ENCODE data around the gene DNA2.
"Not testable (repeated sequence)": the region's sequence is repeated elsewhere in the genome, so short reads cannot be mapped to it uniquely, and the experiment has no call there.

Gene DNA2, protein sequence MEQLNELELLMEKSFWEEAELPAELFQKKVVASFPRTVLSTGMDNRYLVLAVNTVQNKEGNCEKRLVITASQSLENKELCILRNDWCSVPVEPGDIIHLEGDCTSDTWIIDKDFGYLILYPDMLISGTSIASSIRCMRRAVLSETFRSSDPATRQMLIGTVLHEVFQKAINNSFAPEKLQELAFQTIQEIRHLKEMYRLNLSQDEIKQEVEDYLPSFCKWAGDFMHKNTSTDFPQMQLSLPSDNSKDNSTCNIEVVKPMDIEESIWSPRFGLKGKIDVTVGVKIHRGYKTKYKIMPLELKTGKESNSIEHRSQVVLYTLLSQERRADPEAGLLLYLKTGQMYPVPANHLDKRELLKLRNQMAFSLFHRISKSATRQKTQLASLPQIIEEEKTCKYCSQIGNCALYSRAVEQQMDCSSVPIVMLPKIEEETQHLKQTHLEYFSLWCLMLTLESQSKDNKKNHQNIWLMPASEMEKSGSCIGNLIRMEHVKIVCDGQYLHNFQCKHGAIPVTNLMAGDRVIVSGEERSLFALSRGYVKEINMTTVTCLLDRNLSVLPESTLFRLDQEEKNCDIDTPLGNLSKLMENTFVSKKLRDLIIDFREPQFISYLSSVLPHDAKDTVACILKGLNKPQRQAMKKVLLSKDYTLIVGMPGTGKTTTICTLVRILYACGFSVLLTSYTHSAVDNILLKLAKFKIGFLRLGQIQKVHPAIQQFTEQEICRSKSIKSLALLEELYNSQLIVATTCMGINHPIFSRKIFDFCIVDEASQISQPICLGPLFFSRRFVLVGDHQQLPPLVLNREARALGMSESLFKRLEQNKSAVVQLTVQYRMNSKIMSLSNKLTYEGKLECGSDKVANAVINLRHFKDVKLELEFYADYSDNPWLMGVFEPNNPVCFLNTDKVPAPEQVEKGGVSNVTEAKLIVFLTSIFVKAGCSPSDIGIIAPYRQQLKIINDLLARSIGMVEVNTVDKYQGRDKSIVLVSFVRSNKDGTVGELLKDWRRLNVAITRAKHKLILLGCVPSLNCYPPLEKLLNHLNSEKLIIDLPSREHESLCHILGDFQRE

DNA sequence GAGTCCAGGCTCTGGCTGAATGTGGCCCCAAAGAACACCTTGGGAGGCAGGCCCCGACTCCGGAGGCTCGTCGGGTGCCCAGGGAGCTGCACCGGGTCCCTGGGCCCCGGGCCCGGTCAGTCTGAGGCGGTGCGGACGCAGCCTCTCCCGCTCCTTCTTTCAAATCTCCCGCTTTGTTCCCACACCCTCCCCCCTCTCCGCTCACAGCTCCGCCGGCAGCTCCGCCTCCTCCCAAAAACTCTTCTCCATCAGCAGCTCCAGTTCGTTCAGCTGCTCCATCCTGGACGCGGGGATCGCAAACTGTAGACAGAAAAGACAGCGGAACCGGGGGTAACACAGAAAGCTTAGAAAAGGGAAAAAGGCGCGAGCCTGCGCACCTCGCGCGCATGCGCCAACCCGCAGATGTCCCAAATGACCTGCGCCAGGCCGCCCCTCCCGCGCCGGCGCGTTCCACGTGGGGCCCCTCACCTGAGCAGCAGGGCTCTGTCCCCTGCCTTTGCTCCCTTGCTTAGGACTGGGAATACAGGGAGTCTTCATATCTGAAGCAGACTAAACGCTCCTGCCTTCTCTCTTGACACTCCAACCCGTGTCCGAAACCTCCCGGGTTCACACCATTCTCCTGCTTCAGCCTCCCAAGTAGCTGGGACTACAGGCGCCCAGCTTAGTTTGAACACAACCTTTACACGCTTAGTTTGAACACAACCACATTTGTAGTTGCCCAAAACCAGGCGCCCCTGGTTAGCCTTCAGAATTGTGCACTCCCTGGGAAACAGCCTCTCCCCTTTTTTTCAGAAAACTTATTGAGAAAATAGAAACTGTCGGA lies at the start of gene DNA2:
Gene DNA2, minus strand, starts transcription at position 388 of the 823 bp plus-strand sequence. Its CDS starts 109 bp downstream, at position 279.
- peak; percentile 44 for DNase-seq (ENCODE audit: low read depth)

DNA sequence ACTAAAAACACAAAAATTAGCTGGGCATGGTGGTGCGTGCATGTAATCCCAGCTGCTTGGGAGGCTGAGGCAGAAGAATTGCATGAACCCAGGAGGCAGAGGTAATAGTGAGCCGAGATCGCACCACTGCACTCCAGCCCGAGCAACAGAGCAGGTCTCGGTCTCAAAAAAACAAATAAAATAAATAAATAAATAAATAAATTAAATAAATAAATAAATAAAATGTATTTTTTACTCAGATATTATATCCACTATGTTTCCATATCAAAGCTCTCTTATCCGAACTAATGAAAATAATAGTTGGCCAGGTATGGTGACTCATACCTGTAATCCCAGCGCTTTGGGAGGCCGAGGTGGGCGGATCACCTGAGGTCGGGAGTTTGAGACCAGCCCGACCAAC lies 46.8 kb upstream of the DNA2 start:
- DNase-seq (ENCODE audit: low read depth): not testable (repeated sequence)

DNA sequence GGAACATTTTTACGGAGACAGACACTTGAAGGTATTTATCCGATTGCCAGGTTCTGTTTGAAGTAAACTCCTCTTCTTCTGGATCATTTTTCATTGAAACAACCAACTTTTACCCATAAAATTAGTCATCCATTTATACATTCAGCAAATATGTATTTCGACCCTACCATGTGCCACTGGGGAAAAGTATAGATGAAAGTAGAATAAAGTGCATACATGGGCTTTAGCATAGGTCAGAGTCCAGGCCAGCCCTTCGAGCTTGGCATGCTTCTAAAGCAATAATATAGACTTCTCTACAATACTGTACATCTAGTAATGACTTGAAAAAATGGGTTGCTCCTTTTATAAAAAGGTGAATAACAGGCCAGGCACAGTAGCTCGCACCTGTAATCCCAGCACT lies 45.4 kb upstream of the DNA2 start:
- DNase-seq (ENCODE audit: low read depth): no peak

DNA sequence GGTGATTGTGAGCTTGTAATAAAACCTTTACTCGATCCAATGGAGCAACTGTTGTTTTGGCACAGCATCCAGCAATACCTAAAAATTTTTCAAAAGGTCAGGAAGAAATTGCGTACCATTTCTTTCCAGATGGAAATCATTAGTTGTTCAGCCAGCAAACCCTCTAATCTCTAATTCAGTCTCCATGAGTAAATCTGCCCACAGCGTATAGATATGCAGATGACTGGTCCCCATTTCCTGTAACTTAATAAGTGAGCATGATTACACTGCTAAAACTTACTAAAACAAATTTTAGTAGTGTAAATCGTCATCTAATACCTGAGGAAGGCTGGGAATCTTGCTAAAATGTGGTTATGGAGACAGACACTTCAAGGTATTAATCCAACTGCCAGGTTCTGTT lies 45.0 kb upstream of the DNA2 start:
- DNase-seq (ENCODE audit: low read depth): no peak

DNA sequence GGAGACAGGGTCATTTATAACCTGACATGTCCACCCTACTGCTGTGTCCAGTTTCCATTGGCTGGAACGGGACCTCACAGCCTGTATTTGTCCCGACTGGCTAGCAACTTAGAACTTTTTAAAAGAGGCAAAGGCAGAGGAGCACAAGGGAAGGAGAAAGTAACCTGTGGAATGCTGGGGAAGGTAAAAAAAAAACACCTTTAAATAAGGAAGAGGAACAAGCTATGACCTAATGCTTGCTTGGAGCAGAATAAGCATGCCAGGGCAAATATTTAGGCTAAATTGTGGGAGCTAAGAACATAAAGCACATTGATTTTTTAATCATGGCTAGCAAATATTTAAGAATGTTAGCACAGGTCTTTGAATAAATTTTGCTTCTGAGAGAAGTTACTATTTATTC lies 44.4 kb upstream of the DNA2 start:
- not testable (repeated sequence) for DNase-seq (ENCODE audit: low read depth)

DNA sequence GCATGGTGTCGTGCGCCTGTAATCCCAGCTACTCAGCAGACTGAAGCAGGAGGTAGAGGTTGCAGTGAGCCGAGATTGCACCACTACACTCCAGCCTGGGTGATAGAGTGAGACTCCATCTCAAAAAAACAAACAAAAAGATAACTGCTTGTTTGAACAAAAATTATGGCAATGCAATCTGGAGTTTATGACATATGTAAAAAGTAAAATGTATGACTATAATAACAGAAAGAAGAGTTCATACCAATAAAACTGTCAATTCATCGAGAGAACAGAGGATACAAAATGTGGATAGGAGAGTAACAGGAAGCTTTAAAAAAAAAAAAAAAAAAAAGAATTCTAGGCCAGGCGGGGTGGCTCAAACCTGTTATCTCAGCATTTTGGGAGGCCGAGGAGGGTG lies 36.3 kb upstream of the DNA2 start:
- no peak for DNase-seq (ENCODE audit: low read depth)

DNA sequence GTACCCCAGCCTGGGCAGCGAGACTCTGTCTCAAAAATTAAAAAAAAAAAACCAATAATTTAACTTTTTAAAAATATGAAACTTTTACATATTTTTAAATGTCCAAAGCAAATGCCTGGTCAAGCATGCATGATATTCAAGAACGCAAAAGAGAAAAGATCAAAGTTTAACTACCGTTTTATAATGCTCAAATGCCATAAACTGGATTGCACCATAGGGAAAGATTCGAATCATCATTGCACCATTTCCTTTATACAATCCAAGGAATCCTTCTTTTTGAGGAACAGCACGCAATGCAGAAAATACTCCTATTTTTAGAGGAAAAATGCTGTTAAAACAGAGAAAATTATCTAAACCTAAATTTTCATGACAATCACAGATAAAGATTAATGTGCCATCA lies 34.6 kb upstream of the DNA2 start:
- no peak for DNase-seq (ENCODE audit: low read depth)

DNA sequence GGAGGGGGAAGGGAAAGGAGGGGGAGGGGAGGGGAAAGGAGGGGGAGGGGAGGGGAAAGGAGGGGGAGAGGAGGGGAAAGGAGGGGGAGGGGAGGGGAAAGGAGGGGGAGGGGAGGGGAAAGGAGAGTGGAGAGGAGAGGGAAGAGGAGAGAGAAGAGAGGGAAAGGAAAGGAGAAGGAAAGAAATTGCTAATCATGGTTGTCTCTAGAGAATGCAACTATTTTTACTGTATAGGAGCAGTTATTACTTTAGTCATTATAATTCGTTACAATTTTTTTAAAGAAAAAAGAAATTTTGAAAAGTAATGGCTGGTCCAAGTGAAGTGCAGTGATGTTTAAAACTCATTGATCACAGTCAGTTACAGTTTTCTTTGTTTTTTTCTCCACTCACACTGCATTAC lies 31.1 kb upstream of the DNA2 start:
- DNase-seq (ENCODE audit: low read depth): no peak

DNA sequence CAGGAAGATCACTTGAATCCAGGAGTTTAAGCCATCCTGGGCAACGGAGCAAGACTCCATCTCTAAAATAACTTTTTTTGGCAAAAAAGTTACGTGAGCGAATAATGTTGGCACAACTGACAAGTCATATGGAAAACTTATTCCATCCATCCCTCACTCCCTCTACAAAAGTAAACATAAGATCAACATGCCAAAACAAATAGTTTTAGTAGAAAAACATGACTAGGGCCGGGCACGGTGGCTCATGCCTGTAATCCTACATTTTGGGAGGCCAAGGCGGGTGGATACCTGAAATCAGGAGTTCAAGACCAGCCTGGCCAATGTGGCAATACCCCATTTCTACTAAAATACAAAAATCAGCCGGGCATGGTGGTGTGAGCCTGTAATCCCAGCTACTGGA lies 29.9 kb upstream of the DNA2 start:
- no peak for DNase-seq (ENCODE audit: low read depth)

DNA sequence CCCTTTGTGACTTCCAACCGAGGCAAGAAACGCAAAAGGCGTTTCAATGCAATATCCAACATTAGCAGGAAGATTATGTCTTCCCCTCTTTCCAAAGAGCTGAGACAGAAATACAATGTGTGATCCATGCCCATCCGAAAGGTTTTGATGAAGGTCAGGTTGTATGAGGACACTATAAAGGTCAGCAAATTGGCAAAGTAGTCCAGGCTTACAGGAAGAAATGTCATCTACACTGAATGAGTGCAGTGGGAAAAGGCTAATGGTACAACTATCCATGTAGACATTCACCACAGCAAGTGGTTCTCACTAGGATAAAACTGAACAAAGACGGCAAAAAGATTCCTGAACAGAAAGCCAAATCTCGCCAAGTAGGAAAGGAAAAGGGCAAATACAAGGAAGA lies 27.8 kb upstream of the DNA2 start:
- DNase-seq (ENCODE audit: low read depth): no peak

DNA sequence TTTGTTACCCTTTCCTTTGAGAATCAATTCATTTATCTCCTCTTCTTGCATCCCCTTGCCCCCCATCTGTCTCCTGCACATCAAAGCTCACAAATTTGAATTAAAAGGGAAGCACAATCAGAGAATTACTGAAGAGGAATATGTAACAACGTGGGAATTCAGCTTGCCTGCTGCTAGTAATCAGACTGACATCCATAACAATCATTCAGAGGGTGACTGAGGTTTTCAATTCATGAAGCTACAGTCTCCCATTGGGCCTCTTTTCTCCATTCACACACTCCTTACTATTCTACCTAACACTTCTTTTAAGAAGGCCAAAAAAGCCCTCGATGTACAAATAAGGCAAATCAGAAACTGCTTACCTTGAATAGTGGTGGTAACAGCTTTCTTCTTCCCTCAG lies 24.3 kb upstream of the DNA2 start:
- DNase-seq (ENCODE audit: low read depth): no peak

DNA sequence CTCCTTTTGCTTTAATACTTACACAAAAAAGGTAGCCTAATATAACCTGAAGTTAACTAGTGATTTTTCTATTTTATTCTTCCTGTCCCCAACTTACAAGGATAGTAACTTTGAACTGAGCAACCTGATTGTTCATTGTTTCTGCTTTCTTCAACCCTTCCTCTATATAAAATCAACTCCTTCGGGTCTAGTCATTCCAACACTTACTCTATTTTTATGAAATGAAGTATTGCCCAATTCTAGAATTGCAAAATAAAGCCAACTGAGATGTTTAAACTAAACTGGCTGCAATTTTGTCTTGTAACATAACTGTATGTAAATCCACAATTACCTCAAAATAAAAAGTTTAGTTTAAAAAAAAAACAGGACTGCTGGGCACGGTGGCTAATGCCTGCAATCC lies 20.3 kb upstream of the DNA2 start:
- DNase-seq (ENCODE audit: low read depth): no peak

DNA sequence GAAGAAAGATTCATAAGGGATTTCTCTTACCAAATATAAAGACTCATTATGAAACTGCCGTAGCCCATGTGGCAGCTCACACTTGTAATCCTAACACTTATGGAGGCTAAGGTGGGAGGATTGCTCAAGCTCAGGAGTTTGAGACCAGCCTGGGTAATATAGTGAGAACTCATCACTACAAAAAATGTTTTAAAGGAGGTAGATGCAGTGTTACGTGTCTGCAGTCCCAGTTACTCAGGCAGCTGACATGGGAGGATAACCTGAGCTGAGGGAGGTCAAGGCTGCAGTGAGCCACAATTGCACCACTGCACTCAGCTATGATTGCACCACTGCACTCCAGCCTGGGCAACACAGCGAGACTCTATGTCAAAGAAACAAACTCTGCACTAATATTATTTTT lies 18.1 kb upstream of the DNA2 start:
- DNase-seq (ENCODE audit: low read depth): no peak

DNA sequence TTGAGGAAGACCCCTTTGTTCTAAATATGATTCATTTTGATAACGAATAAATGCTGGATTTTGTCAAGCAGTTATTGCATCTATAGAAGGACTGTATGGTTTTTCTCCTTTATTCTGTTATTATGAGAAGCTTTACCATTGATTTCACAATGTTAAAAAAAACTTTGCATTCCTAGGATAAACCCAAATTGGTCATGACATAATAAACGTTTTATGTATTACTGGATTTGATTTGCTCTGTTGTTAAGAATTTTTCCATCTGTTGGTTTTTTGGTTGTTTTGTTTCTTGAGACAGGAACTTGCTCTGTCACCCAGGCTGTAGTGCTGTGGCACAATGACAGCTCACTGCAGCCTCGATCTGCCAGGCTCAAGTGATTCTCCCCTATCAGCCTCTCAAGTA lies 2.2 kb upstream of the DNA2 start:
- DNase-seq (ENCODE audit: low read depth): no peak

DNA sequence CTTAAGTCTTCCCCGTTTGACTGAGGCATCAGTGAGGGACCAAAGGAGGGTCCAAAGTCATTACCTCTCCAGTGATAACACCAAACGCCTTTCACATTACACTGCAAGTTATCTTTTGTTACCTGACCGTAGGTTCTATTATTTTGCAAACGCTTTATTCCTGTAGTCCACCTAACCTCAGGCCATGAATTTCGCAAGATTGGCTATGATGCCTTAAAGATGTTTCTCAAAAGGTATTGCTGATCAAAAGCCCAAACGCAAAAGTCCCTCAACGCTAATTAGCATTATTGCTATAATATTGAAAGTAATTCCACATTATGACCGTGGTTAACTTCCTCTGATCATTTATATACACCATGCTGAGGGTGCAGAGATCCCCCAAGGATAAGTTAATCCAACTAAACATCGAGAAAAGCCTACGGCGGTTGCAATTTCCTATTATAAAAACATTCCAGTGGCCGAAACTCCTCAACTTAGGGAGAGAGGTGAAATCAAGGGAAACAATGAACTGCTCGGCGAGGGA lies 649 bp downstream of the DNA2 start:
- no peak for DNase-seq (ENCODE audit: low read depth)

DNA sequence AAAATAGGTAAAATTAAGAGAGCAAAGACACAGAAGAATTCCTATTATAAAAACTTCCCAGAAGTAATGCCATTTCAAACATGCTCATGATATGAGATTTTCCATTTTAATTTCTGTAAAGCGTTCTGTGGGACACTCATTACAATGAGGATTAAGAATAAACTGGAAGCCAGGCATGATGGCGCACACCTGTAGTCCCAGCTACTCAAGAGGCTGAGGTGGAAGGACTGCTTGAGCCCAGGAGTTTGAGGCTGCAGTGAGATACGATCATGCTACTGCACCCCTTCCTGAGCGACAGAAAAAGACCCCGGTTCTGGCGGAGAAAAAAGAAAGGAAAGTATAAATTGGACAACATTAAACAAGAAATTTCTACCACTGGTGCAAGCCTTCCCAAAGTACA lies 1.5 kb downstream of the DNA2 start:
- no peak for DNase-seq (ENCODE audit: low read depth)

DNA sequence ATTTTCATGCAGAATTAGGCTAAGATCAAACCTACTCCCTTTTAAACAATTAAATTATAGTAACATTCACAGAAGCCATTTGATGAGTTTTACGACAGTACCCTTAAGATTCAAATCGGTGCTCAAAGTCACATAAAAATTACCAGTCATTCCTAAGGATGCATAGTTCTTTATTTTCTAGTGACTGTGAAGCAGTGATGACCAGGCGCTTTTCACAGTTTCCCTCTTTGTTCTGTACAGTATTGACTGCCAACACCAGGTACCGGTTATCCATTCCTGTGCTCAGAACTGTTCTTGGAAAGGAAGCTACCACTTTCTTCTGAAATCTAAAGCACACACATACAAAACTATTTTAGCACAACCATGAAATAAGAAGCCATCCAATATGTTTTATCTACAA lies 1.9 kb downstream of the DNA2 start:
- DNase-seq (ENCODE audit: low read depth): no peak

DNA sequence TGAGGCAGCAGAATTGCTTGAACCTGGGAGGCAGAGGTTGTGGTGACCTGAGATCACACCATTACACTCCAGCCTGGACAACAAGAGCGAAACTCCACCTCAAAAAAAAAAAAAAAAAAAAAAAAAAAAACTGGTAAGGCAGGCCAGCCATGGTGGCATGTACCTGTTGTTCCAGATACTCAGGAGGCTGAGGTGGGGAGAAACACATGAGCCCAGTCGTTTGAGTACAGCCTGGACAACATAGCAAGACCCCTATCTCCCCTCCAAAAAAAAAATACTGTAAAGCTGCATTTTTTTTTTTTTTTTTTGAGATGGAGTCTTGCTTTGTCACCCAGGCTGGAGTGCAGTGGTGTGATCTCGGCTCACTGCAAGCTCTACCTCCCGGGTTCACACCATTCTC lies 7.0 kb downstream of the DNA2 start:
- not testable (repeated sequence) for DNase-seq (ENCODE audit: low read depth)

DNA sequence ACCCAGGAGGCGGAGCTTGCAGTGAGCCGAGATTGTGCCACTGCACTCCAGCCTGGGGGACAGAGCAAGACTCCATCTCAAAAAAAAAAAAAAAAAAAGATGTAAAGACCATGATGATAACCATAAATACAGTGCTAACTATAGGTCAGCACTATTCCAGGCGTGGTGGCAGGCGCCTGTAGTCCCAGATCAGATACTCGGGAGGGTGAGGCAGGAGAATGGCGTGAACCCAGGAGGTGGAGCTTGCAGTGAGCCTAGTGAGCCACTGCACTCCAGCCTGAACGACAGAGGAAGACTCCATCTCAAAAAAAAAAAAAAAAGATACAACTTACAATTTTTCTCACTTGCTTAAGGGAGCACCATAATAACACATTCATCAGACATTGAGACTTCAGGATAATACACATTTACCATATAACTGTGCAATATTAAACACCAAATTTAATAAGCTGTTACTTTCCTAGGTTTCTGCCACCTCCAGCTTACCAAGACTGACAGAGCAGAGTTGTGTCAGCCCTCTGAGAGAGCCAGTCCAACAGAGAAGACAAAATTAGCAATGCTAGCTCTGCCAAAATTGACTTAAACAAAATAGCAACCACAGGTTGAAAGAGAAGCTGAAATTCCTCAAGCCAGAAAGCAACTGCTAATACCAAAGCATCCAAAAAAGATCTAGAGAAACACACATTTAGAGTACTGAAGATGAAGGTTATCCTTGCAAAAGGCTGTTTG lies 8.2 kb downstream of the DNA2 start:
- no peak for DNase-seq (ENCODE audit: low read depth)

DNA sequence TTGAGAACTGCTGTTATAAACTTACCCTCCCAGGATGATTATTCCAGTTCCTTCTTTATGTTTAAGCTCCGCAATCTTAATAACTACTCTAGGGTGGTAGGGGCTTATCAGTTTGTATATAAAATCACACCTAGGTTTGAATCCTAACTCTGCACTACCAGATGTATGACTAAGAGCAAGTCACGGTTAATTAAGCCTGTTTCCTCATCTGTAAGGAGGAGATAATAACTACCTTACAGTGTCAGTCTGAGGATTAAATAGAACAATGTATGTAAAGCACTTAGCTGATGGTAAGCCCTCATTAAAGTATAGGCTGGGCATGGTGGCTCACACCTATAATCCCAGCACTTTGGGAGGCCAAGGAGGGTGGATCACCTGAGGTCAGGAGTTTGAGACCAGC lies 9.2 kb downstream of the DNA2 start:
- no peak for DNase-seq (ENCODE audit: low read depth)

DNA sequence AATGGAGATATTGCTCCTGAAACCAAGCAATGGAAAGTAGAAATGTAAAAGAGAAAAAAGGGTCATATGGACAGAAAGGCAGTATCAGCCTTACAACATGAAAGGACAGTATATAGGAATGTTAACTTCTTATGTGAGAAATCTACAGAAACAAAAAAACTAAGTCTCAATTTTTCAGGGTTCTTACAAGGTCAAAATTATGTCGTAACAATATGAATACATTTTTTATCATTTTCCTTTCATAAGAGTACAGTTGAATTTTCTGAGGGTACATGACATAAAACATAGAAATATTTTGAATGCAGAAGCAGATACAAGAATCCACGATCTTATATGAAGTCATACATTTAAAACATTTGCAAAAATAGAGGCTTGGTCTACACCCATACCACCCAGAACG lies 10.7 kb downstream of the DNA2 start:
- DNase-seq (ENCODE audit: low read depth): no peak
